HepG2 (cell line): ENCODE measurements around the gene KLF7. TPM values are rescaled to one million over a fixed set of nuclear protein-coding genes. Genes with fewer than 3 reads are reported as not detected.

ENCODE experiments used
- ASH2L ChIP-seq: fragments of 300-600, 200-600 bp; sonication (generic); IDR thresholded peaks from 2 replicates; pipeline ENCODE4 v1.7.0; 2017; ENCODE audit warnings: low read depth, mild to moderate bottlenecking, moderate library complexity, mixed read lengths, low read length; ENCODE audit not compliant: insufficient read length
- MLLT10 ChIP-seq: sonication (generic); formaldehyde crosslinking; IDR thresholded peaks from 2 replicates; pipeline ENCODE4 v1.4.0; 2020; ENCODE audit warnings: missing genetic modification reagents
- NFE2L1 ChIP-seq: sonication (generic); formaldehyde crosslinking; IDR thresholded peaks from 2 replicates; pipeline ENCODE4 v1.4.0; 2020; ENCODE audit warnings: missing genetic modification reagents, mild to moderate bottlenecking, borderline replicate concordance
- PPARG ChIP-seq: conservative IDR thresholded peaks from 2 replicates; pipeline ENCODE4 v1.6.1; 2016; ENCODE audit warnings: missing biosample characterization, missing genetic modification reagents
- SIN3A ChIP-seq: IDR thresholded peaks from 2 replicates; pipeline ENCODE4 v1.6.1; 2011; ENCODE audit warnings: low read depth, mild to moderate bottlenecking, control low read depth, low read length, borderline replicate concordance
- SRSF1 ChIP-seq: fragments of 200-400 bp; formaldehyde crosslinking; optimal IDR thresholded peaks from 2 replicates; pipeline ENCODE3; 2017; ENCODE audit warnings: mild to moderate bottlenecking, low read depth, low read length, moderate library complexity
- ZNF292 ChIP-seq: sonication (generic); formaldehyde crosslinking; IDR thresholded peaks from 2 replicates; pipeline ENCODE4 v1.8.1; 2022; ENCODE audit warnings: mild to moderate bottlenecking, low read depth, missing genetic modification reagents, borderline replicate concordance
- ZNF317 ChIP-seq: sonication (generic); formaldehyde crosslinking; IDR thresholded peaks from 2 replicates; pipeline ENCODE4 v1.5.0; 2020; ENCODE audit warnings: mild to moderate bottlenecking, missing genetic modification reagents
- polyA plus RNA-seq, 8 experiments: library from polyadenylated mRNA; depleted of rRNA in 3 of 8; stranded (reverse) in 7 of 8; unstranded in 1 of 8; fragments of >200 nt; fragmentation: Illumina TruSeq in 4 of 8; extraction: Trizol in 4 of 8; gene quantifications; 2 replicates each; pipeline versions ENCODE4 v1.2.1 to v1.2.3, GENCODE V29; 2011 to 2016; ENCODE audit warnings: low read depth in 4 of 8, missing spikeins in 1 of 8, mixed read lengths in 1 of 8; ENCODE audit not compliant: insufficient read depth in 1 of 8
- total RNA-seq, 5 experiments: library from RNA; depleted of rRNA; stranded (reverse); fragments of >200 nt; fragmentation: Illumina TruSeq; extraction: Trizol; gene quantifications; 2 replicates each; pipeline ENCODE4 v1.2.3, GENCODE V29; 2016; ENCODE audit warnings: low read depth in 1 of 5
- TF ChIP-seq, protein P1 (sequence below): sonication (generic); formaldehyde crosslinking; IDR thresholded peaks from 2 replicates; pipeline ENCODE4 v1.8.1; 2023; ENCODE audit warnings: mild to moderate bottlenecking, moderate library complexity, missing genetic modification reagents
- TF ChIP-seq, protein P2 (sequence below): sonication (generic); formaldehyde crosslinking; conservative IDR thresholded peaks from 2 replicates; pipeline ENCODE4 v1.8.0; 2022; ENCODE audit warnings: mild to moderate bottlenecking, moderate library complexity, missing genetic modification reagents
- TF ChIP-seq, protein P3 (sequence below), 2 experiments: IDR thresholded peaks; 2 replicates each; pipeline ENCODE4 v1.6.1; 2011 to 2012; ENCODE audit warnings: low read length in 2 of 2, borderline replicate concordance in 1 of 2, low read depth in 1 of 2, mild to moderate bottlenecking in 1 of 2, moderate library complexity in 1 of 2

KLF7 gene
- total and polyA plus RNA-seq, 2 of the 13 experiments (the other 11 are each of a cell fraction or from before 2014, with no cell fraction given), result 2.6 to 5.4 TPM

DNA sequence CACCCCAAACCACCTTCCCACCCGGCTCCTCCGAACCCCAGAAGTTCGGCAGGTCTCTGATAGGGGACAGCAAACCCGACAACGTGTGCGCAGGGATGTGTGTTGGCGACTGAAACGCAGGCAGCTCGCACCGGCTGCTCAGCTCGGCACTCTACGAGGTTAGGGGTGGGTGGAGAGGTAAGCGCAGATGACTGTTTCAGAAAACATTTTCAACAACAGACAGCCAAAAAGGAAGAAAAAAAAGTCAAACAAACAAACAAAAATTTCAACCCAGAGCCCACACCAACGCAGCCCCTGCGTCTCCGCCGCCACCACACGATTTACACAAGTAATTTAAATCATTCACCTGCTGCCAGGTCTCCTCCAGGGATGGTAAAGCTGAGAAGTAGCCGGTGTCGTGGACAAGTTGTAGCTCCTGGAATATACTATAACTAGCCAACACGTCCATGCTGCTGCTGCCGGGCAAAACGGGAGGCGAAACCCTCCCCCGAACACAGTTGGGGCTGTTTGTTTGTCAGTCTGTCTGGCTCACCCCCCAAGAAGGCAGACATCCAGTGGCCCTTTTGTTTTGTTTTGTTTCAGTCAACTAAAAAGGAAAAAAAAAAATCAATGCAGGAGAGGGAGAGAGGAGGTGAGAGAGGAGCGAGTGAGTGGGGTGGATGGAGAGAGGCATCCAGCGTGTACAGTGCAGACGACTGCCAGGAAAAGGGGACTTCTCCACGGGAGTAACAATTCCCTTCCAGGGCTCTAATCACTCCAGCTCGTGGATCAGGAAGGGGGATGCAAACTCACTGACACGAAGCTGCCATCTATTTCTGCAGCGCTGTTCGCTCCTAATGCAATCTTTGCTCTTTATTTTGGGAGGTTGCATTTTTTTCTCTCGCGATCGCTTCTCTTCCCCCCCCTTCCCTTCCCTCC lies at the start of gene KLF7 (continued):
- no peak for TF ChIP-seq MLLT10 (CRISPR knock-in tag)
- peak; percentile 42; the same call in 1 of the 2 replicates for TF ChIP-seq SIN3A
- TF ChIP-seq, protein P1, sequence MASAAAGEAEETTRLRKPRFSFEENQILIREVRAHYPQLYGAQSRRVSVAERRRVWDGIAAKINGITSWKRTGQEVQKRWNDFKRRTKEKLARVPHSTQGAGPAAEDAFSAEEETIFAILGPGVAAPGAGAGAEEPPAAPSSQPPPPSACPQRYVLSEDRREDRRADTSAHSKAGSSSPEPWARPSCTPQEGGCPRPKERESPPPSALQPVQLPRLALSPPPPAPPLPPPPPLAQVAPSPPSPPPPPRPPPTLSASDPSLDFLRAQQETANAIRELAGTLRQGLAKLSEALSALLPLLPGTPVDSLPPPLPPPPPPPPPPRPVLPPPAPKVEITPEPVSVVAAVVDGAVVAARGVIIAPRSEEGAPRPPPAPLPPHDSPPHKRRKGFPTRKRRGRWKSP (CRISPR knock-in tag), result no peak
- TF ChIP-seq SRSF1, result peak; percentile 16
- TF ChIP-seq ZNF317 (CRISPR knock-in tag), result 0 out of 2 replicates have a peak, but pooled peaks have one; percentile 18
- TF ChIP-seq, protein P2, sequence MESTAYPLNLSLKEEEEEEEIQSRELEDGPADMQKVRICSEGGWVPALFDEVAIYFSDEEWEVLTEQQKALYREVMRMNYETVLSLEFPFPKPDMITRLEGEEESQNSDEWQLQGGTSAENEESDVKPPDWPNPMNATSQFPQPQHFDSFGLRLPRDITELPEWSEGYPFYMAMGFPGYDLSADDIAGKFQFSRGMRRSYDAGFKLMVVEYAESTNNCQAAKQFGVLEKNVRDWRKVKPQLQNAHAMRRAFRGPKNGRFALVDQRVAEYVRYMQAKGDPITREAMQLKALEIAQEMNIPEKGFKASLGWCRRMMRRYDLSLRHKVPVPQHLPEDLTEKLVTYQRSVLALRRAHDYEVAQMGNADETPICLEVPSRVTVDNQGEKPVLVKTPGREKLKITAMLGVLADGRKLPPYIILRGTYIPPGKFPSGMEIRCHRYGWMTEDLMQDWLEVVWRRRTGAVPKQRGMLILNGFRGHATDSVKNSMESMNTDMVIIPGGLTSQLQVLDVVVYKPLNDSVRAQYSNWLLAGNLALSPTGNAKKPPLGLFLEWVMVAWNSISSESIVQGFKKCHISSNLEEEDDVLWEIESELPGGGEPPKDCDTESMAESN, result 0 out of 2 replicates have a peak, but pooled peaks have one; percentile 11
- TF ChIP-seq, protein P3, sequence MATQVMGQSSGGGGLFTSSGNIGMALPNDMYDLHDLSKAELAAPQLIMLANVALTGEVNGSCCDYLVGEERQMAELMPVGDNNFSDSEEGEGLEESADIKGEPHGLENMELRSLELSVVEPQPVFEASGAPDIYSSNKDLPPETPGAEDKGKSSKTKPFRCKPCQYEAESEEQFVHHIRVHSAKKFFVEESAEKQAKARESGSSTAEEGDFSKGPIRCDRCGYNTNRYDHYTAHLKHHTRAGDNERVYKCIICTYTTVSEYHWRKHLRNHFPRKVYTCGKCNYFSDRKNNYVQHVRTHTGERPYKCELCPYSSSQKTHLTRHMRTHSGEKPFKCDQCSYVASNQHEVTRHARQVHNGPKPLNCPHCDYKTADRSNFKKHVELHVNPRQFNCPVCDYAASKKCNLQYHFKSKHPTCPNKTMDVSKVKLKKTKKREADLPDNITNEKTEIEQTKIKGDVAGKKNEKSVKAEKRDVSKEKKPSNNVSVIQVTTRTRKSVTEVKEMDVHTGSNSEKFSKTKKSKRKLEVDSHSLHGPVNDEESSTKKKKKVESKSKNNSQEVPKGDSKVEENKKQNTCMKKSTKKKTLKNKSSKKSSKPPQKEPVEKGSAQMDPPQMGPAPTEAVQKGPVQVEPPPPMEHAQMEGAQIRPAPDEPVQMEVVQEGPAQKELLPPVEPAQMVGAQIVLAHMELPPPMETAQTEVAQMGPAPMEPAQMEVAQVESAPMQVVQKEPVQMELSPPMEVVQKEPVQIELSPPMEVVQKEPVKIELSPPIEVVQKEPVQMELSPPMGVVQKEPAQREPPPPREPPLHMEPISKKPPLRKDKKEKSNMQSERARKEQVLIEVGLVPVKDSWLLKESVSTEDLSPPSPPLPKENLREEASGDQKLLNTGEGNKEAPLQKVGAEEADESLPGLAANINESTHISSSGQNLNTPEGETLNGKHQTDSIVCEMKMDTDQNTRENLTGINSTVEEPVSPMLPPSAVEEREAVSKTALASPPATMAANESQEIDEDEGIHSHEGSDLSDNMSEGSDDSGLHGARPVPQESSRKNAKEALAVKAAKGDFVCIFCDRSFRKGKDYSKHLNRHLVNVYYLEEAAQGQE (IDR thresholded peaks at IDR 0.05; ENCODE audit: borderline replicate concordance in 1 of 2, low read depth in 1 of 2, low read length in 2 of 2), result 0 out of 4 replicates have a peak, but pooled peaks of 1 of the 2 experiments have one; percentile 16
- peak; percentile 17 for TF ChIP-seq ASH2L
- 0 out of 2 replicates have a peak, but pooled peaks have one; percentile 28 for TF ChIP-seq NFE2L1 (CRISPR knock-in tag)
- no peak for TF ChIP-seq PPARG (CRISPR knock-in tag)
- no peak for TF ChIP-seq ZNF292 (CRISPR knock-in tag)
- TF ChIP-seq, all 625 proteins: peak for 15
